Cardiac muscle cell (in vitro differentiated cells and primary cell): ENCODE measurements around the gene SMAD2. TPM values are rescaled to one million over a fixed set of nuclear protein-coding genes. Genes with fewer than 3 reads are reported as not detected.
A peak's percentile ranks its signal among the peaks of the same experiment; 100 is the strongest.

Experiments used
- DNase-seq, 2 donors: peaks; one replicate each; pipeline versions ENCODE4 v3.0.0 to v3.0.0-alpha.2; 2010 to 2017; ENCODE audit warnings: low read depth in 1 of 2, low spot score in 1 of 2
- H3K27ac ChIP-seq: fragments of 200-600 bp; sonication (generic); 2 replicates; pipeline ENCODE4 v1.5.1; 2016
- H3K27me3 ChIP-seq: fragments of 200-600 bp; sonication (generic); 2 replicates; pipeline ENCODE4 v1.6.0; 2016; ENCODE audit warnings: control low read depth
- H3K36me3 ChIP-seq: fragments of 200-600 bp; sonication (generic); 2 replicates; pipeline ENCODE4 v1.5.1; 2016; ENCODE audit warnings: control low read depth
- H3K4me1 ChIP-seq: fragments of 200-600 bp; sonication (generic); 2 replicates; pipeline ENCODE4 v1.8.1; 2017; ENCODE audit warnings: low read depth, mild to moderate bottlenecking, mixed run types
- H3K4me3 ChIP-seq: fragments of 200-600 bp; sonication (generic); 2 replicates; pipeline ENCODE4 v1.5.1; 2016; ENCODE audit warnings: mild to moderate bottlenecking
- H3K9me3 ChIP-seq: fragments of 200-600 bp; sonication (generic); 2 replicates; pipeline ENCODE4 v1.5.1; 2017; ENCODE audit warnings: low read depth, mild to moderate bottlenecking, control low read depth
- polyA plus RNA-seq: library from polyadenylated mRNA; unstranded; fragments of >200 nt; fragmentation: Nextera tagmentation; extraction: Ambion mirVana; gene quantifications from 2 replicates; pipeline ENCODE4 v1.2.1, GENCODE V29; 2016
- total RNA-seq: library from RNA; depleted of rRNA; stranded (reverse); fragments of >200 nt; gene quantifications from 2 replicates; pipeline ENCODE4 v1.2.3, GENCODE V29; 2016
- TF ChIP-seq, protein P1 (sequence below): IDR thresholded peaks from 2 replicates; pipeline ENCODE4 v1.5.1; 2012; ENCODE audit warnings: low read depth, mild to moderate bottlenecking, low read length

Gene SMAD2
- total and polyA plus RNA-seq, 2 experiments from 2014 or later: 84.6 to 85.8 TPM

DNA sequence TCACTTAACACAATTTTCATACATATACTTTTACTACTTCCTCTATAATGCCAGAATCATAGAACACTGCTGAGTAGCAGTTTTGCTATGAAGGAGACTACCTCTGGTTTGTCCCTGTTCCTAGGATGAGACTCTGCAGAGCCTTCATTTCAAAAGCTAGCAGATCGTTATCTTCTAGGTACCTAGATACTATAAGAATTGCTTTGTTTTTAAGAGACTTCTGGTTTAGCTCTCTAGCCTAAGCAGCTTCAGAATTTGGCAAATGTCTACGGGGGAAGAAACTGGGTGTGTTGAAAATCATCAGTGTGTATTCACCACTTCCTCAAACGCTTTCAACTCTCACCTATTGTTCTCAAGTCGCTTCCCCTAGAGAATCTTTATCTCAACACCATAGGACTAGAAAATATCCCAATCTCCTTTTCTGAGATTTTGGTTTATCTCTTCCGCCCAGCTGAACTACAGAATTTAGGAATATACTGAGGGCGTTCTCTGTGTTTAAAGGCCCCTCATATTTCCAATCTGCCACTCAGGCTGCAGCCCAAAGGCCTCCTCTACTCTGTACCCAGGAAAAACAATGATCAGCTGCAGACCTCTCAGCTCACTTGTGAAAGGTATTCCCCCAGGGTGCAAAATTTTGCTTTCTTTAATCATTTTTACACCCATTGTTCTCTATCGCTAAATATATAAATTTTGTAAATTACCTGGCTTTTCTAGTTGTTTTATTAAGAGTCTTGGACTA is 28.7 kb downstream of the SMAD2 start:
- TF ChIP-seq, protein P1, sequence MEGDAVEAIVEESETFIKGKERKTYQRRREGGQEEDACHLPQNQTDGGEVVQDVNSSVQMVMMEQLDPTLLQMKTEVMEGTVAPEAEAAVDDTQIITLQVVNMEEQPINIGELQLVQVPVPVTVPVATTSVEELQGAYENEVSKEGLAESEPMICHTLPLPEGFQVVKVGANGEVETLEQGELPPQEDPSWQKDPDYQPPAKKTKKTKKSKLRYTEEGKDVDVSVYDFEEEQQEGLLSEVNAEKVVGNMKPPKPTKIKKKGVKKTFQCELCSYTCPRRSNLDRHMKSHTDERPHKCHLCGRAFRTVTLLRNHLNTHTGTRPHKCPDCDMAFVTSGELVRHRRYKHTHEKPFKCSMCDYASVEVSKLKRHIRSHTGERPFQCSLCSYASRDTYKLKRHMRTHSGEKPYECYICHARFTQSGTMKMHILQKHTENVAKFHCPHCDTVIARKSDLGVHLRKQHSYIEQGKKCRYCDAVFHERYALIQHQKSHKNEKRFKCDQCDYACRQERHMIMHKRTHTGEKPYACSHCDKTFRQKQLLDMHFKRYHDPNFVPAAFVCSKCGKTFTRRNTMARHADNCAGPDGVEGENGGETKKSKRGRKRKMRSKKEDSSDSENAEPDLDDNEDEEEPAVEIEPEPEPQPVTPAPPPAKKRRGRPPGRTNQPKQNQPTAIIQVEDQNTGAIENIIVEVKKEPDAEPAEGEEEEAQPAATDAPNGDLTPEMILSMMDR: no peak
- H3K4me3 ChIP-seq: no peak overlapping the region

DNA sequence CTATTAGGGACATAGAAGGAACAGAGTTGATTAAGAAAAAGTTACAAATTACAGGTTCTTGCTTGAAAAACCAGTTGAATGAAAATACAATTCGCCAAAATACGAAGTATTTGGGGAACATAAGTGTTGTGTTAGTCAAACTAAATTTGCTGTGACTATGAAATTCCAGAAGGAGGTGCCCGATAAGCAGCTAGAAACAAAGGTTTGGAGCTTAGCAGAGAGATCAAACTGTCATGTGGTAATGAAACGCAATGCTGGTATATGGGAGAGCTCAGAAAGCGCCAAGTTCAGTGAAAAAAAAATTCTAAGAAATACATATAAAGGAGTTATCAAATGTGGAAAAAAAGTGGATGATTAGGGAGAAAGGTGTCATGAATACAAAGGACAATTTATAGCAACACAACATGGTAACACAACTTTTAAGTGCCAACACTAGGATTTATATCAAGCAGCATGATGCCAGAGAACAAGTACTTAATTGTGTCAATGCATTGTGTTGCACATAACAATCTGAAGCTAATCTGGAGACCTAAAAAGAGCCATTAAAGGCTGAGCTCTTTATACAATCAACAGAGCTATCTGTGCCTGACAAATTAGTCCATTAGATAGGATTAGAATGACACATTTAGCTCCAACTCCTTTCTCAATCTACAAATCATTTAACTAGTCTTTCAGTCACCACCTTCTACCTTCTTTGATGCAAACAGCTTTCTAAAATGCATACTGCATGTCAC is 31.2 kb downstream of the SMAD2 start:
- H3K4me1 ChIP-seq: peaks cover 42% of the 10 kb centered on the region
- TF ChIP-seq, protein P1: peak; percentile 17
- DNase-seq: peak in 1 of 2 donors; percentile 39
- H3K27ac ChIP-seq: no peak overlapping the region
- H3K36me3 ChIP-seq: no peaks in the 10 kb centered on the region
- no peak overlapping the region for H3K4me3 ChIP-seq
- H3K27me3 ChIP-seq: no peaks in the 10 kb centered on the region
- no peaks in the 10 kb centered on the region for H3K9me3 ChIP-seq

More for the DNA sequence above, 28.7 kb downstream of the SMAD2 start:
- Histone ChIP-seq H3K36me3 (no peaks in the 10 kb centered on the region), H3K4me1 (peaks cover 21% of the 10 kb centered on the region), H3K9me3 (no peaks in the 10 kb centered on the region), H3K27me3 (no peaks in the 10 kb centered on the region), H3K27ac (no peak overlapping the region)
- DNase-seq: peak in 1 of 2 donors; percentile 42

DNA sequence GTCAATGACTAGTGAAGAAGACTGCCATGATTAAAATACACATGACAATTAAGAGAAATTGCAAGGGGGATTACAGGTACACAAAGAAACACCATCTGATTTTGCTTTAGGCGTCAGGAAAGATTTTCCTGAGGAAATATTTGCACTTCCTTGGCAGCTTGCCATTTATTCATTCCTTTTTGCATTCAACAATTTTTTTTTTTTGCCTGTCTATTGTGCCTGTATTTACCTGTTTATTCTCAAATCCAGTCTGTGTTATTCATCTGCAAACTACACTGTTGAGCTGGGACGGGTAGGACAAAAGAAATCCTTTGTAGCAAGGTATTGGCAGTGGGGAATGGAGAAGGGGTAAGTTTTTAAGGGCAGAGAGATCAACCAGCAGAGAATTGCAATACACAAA is 31.8 kb downstream of the SMAD2 start:
- H3K36me3 ChIP-seq: no peaks in the 10 kb centered on the region
- H3K9me3 ChIP-seq: no peaks in the 10 kb centered on the region
- DNase-seq: peak in 1 of 2 donors; percentile 37
- H3K4me1 ChIP-seq: peaks cover 45% of the 10 kb centered on the region
- H3K27ac ChIP-seq: no peak overlapping the region
- H3K27me3 ChIP-seq: no peaks in the 10 kb centered on the region
- H3K4me3 ChIP-seq: no peak overlapping the region
- TF ChIP-seq, protein P1: no peak

DNA sequence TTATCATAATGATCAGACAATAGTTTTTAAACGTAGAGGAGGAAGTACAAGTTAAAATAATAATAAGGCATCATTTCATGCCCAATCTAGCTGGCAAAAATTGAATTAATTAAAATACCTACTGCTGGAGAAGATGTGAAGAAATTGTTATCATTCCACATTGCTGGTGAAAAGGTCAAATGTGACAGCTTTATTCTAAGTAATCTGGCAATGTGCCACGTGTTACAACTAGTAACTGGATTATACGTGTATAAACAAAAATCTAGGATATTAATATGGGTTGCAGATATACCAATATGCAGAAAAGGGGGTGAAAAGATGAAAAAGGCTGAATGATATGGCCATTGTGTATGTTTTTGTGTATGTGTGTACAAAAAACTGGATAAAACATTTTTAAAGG is 32.4 kb downstream of the SMAD2 start:
- Histone ChIP-seq H3K4me1 (peaks cover 51% of the 10 kb centered on the region), H3K36me3 (no peaks in the 10 kb centered on the region), H3K9me3 (no peaks in the 10 kb centered on the region), H3K27me3 (no peaks in the 10 kb centered on the region), H3K4me3 (no peak overlapping the region), H3K27ac (no peak overlapping the region)
- TF ChIP-seq, protein P1: no peak
- no peak for DNase-seq

DNA sequence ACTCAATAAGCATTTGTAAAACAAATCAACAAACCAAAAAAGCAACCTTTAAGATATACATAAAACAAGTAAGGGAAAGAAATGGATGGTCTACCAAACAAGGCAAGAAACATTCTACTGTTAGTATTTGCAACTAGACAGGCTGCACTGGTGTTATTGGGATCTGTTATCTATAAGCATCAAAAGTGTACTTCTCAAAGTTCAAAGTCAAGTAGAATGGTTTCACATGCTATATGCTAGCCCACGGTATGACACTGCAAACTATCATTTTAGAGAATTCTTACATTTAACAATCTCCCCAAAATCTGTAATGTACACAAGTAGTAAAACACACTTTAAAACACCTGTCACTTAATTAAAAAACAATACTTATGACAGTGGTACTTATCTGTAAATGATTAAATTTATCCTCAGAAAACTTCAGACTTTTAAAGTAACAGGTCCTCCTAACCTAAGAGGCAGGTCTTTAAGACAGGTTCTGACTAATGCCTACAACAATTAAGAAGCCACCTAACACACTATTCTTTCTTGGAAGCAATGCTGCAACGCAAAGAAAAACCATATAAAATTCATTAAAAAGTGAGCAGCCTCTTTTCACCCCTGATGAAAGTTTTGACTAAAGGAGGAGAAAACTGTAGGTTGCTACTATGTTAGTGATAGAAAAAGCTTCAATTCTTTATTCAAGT is 34.8 kb downstream of the SMAD2 start:
- no peaks in the 10 kb centered on the region for H3K9me3 ChIP-seq
- H3K27me3 ChIP-seq: no peaks in the 10 kb centered on the region
- no peak overlapping the region for H3K27ac ChIP-seq
- H3K4me3 ChIP-seq: no peak overlapping the region
- DNase-seq: no peak
- peaks cover 56% of the 10 kb centered on the region for H3K4me1 ChIP-seq
- TF ChIP-seq, protein P1: no peak
- no peaks in the 10 kb centered on the region for H3K36me3 ChIP-seq
